HG02943 (cell line): Measurements from ENCODE around the gene MAN1A2.
"Not testable (repeated sequence)": the region's sequence is repeated elsewhere in the genome, so short reads cannot be mapped to it uniquely, and the experiment has no call there.

Experiments used
- ATAC-seq: cut with Tn5 transposase; IDR thresholded peaks from one replicate; pipeline ENCODE4 v1.9.1; 2021; ENCODE audit warnings: mild to moderate bottlenecking, low read depth, moderate library complexity; ENCODE audit not compliant: unreplicated experiment

MAN1A2 gene

DNA sequence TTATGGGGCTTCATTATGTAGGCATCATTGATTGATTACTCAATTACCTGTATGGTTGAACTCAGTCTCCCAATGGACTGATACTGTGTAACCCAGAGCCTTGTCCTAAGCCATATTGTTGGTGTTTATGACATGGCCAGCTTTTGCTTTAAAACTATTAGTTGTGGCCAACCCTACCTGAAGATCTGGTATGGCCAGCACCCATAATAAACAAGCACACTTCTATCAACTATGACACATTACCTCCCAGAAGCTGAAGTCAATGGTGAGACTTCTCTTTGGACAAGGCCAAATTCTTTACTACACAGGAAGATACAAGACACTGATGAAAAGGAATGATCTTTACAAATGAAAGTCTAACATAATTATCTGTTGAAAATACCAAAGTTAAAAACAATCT is 28.8 kb downstream of the MAN1A2 start:
- no peak for ATAC-seq

DNA sequence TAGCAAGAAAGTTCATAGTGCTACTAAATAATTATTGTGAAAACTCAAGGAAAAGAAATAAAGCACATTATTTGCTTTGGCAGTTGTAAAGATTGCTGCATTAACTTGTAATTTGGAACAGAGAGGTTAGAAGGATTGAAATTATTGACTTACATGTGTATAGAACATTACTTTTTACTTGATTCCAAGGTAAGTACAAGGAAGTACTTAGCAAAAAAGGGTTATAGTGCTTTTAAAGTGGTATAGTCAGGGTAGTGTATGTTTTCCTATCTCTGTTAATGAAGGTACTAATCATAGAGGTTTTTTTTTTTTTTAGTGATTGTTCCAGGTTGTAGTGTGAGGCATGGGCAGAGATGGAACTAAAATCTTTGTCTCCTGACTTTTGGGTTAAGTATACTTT is 29.4 kb downstream of the MAN1A2 start:
- no peak for ATAC-seq

DNA sequence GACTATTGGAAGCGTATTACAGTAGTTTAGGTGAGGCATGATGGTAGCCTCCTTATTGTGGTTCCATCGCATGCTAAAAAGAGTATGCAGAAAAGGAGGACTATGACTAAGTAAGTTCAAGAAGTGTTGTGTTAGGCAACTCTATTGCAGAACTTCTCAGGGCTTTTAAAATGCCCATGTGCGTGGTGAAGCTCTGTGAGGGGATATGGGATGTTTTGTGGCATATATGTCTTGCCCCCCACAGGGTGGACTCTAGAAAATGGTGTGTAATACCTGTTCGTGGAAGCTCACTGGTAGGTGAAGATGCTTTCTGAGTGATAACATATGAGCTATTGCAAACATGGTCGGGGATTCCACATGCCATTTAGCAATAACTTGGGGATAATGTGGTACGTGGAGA is 31.7 kb downstream of the MAN1A2 start:
- ATAC-seq = no peak

DNA sequence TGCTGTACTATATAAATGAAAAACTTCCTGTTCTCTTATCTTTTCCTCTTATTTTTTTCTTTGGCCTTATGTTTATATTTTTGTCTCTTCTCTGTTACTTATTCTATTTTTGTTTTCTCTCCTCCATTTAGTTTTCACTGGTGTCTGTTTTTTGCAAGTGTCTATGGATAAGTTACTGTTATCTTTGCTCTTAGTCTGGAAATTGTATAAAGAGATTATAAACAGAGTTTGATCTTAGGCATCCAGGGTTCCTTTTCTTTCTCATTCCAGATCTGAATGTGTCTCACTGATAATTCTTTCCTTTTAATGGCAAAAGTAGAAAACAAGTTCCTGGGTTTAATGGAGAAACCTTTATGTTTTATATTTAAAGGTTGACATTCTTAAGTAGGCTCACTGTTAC is 34.5 kb downstream of the MAN1A2 start:
- ATAC-seq = no peak

DNA sequence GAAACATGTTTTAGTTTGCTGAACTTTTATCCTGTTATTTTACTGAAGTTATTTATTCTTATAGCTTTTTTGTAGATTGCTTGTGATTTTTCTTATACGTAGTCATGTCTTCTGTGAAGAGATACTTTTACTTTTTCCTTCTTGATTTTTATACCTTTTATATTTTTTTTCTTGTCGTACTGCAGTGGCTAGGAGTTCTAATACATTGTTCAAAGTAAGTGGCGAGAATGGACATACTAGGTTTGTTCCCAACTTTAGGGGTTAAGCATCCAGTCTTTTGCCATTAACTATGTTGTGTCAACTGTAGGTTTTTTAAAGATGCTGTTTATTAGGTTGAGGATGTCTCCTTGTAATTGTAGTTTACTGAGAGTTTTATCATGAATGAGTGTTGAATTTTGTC is 36.3 kb downstream of the MAN1A2 start:
- no peak for ATAC-seq

DNA sequence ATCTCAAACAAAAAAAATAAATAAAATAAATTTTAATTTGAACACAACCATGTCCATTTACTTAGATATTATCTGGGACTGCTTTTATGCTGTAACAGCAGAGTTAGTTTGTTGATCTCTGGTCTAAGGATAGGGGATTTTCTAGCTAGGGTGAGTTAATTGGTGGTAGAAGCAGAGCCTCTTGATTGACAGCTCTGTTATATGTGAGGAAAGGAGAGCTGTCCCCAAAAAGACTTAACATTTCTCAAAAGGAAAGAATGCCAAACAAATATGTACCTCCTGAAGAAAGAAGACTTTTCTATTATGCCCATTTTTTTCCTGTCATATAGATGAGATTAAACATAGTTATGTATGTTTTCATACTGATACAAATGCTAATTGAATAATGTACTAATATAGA is 37.8 kb downstream of the MAN1A2 start:
- ATAC-seq = no peak

DNA sequence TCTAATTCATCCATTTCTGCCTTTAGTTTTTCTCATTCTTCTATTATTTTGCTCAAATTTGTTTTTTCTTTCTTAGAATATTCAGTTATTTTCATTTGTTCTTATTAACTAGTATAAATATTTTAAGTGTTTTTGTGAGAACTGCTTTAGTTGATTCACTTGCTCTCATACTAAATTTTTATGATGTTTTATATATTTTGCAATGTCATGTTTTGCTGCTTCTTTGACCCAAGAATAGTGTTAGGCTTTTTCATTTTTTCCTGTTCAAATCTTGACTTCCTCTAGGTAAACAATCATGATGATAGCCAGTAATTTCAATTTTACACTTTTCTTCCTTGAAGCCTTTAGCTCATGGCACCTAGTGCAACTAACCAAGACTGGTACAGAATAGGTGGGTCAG is 45.2 kb downstream of the MAN1A2 start:
- ATAC-seq = no peak

DNA sequence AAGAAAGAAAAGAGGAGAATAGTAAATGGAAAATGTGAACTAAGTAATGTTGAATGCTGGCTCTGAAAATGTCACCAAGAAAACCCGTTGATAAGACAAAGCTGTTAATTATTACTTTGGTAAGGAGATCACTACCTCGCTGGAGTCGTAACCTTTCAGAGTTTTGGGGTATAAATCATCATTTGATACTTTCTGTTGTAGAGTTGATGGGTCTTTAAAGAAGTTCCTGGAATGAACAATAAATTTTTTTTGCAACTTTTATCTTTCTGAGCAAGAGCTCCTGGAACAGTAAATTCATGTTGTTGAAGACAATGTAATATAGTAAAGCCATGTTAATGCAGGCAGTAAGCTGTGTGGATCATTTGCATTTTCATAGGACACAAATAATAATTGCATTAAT is 46.2 kb downstream of the MAN1A2 start:
- no peak for ATAC-seq

DNA sequence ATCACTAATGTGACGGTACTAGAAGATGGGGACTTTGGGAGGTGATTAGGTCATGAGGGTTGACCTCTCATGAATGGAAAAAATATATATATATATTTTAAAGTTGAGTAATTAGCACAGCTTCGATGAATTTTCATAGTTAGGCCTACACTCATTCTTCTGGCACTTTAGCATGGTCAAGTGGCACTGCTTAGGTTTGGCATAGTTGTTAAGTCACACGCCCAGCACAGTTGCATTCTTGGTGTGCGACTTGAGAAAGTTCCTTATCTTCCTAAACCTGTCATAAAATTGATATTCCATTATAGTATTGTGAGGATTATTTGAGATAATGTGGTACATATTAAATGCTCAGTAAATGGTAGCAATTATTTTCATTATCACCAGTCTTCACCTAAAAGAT is 47.7 kb downstream of the MAN1A2 start:
- ATAC-seq = no peak

DNA sequence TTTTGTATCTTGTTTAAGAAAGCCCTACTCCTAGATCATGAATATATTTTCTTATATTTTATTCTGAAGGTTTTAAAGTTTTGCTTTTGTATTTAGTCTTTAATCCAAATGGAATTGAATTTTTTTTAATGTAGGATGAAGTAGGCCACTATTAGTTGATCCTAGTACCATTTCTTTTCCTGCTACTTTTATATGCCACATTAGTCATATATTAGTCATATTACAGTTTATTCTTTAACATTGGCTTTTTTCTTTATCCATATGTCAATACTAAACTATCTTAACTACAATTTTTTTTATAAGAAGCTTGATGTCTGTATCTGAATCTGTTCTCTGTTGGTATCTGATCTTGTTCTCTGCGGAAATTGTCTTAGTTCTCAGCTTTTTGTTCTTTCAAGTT is 48.8 kb downstream of the MAN1A2 start:
- no peak for ATAC-seq

DNA sequence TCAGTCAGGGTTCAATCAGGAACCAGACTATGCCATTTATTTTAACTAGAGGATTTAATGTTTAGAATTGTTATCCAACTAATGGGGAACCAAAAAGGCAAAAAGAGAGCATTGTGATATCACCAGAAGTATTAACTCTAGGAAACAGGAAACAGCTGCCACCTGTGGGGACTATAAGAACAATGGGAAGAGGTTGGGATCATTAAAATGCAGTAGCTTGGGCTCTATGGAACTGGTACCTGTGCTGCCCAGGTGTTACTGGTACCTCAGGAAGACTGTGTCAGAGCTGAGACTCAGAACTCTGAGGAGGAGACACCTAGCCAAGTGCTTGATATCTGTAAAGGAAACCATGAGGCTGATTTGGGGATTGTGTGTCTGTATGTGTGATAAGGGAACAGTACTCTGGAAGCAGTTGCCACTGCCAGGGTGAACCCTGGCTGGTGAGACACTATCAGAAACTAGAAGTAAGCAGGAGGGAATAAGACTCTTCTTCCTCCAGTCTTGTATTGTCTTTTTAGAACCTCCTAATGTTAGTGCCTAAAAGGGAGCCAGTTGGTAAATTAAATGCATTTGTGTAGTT is 49.4 kb downstream of the MAN1A2 start:
- no peak for ATAC-seq

DNA sequence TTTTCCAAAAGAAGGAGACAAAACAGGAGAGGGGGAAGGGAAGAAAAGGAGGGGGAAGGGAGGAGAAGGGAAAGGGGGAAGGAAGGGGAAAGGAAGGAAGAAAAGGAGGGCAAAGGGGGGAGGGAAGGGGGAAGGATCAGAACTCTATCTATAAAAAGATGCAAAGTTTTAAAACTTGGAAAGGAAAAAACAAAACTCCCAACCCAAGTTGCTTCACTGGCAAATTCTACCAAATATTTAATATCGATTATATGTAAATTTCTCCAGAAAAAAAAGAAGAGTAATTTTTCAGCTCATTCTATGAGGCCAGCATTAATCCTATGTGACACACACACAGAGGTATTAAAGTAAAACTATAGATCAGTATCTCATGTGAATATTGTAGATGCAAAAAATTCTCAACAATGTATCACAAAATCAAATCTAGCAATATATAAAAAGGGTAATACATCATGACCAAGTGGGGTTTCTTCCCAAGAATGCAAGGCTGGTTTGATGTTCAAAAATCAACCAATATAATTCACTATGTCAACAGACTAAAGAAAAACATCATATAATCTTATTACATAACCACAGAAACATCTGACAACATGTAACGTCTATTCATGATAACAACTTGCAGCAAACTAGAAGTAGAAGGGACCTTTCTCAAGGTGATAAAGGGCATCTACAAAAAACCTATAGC is 57.9 kb downstream of the MAN1A2 start:
- ATAC-seq = no peak

DNA sequence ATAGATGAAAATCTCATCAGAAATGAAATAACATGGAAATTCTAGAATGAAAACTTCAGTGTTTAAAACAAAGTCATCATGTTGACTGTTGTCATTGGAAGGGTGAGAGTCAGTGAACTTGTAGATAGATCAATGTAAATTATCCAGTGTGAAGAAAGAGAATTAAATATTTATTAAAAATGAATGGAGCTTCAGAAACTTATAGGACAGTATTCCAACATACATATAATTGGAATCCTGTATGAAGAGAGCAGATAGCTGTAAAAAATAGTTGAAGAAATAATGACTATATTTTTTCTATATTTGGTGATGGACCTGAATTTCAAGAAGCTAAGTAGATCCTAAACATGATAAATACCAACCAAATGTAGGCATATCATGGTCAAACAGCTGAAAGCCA is 60.0 kb downstream of the MAN1A2 start:
- no peak for ATAC-seq

DNA sequence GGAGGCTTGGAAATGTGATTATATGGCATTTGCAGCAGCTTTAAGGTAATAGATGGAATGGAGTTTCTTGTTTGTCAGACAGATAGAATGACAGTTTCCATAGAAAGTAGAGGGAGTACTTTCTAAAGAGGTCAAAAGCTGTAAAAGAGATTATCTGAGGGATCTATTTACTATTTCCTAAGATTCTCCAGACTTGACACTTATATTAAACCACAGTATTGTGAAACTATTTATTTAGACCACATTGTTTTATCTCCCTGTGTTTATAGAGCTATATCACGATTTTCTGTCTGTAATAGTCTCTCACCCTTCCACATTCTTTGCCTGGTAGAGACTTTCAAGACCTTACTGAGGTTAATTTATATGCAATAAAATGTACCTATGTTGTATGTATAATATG is 66.7 kb downstream of the MAN1A2 start:
- ATAC-seq = no peak

DNA sequence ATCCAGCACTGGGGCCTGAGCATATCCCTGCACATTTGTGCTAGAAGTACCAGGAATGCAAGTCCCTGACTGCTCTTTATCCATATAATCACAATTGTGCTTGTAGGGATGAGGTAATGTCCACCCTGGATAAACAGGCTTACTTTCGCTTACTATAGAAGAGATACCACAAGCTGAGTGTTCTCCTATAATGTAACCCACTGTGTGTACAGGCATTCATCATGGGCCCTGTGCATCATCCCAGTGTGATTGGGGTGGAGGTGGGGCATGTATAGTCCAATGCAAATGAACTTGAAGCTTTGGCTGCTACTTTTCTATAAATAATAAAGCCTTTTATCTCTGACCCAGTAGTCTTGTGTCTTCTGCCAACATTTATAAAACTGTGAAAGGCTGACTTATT is 69.3 kb downstream of the MAN1A2 start:
- no peak for ATAC-seq

DNA sequence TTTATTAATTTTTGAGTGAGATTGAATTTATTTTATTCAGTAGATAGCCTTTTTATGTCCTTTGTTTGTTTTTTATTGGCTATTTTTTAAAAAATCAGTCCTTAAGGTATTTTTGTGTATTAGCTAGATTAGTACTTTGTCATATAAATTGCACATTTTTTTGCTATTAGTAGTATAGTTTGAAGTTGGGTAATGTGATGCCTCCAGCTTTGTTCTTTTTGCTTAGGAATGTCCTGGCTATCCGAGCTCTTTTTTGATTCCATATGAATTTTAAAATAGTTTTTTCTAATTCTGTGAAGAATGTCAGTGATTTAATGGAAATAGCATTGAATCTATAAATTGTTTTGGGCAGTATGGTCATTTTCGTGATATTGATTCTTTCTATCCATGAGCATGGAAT is 80.4 kb downstream of the MAN1A2 start:
- ATAC-seq = no peak

DNA sequence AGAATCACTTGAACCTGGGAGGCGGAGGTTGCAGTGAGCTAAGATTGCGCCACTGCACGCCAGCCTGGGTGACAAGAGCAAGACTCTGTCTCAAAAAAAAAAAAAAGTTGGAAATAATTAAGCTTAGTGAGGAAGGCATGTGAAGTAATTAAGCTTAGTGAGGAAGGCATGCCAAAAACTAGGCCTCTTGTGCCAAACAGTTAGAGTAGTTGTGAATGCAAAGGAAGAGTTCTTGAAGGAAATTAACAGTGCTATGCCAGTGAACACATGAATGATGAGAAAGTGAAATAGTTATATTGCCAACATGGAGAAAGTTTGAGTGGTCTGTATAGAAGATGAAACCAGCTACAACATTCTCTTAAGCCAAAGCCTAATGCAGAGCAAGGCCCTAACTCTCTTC is 85.0 kb downstream of the MAN1A2 start:
- no peak for ATAC-seq

DNA sequence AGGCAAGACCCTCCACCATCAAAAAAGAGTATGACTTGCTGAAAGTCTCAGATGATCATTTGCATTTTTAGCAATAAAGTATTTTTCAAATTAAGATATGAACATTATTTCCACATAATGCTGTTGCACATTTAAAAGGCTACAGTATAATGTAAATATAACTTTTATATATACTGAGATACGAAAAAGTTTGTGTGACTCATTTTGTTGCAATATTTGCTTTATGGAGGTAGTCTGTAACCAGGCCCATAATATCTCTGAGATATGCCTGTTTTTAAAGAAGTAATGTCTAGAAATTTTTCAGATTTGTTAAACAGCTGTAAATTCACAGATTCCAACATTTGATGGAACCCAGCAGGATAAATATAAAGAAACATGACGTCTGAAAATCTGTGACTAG is 86.7 kb downstream of the MAN1A2 start:
- ATAC-seq = no peak

DNA sequence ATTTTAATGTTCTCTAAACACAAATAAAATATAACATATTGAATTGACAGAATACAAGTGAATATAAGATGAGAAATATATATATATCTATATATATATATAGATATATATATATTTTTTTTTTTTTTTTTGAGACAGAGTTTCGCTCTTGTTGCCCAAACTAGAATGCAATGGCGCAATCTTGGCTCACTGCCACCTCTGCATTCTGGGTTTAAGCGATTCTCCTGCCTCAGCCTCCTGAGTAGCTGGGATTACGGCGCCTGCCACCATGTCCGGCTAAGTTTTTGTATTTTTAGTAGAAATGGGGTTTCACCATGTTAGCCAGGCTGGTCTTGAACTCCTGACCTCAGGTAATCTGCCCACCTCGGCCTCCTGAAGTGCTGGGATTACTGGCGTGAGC is 91.2 kb downstream of the MAN1A2 start:
- not testable (repeated sequence) for ATAC-seq

DNA sequence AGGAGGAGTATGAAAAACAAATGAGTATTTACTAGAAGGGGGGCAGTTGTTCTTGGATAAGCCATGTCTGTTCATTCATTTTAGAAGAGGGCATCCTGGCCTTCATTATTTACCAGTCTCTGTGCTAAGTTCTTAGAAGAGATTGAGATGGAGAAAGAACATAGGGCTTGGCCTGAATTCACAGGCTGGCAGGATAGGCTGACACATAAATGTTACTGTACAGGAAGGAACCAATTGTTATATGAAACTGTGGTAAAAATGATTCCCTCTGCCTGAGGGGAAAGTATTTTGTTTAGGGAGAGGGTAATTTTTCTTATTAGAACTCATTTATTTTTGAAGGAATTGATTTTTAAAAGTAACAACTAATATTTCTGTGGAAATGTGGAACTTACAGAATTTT is 99.5 kb downstream of the MAN1A2 start:
- no peak for ATAC-seq

DNA sequence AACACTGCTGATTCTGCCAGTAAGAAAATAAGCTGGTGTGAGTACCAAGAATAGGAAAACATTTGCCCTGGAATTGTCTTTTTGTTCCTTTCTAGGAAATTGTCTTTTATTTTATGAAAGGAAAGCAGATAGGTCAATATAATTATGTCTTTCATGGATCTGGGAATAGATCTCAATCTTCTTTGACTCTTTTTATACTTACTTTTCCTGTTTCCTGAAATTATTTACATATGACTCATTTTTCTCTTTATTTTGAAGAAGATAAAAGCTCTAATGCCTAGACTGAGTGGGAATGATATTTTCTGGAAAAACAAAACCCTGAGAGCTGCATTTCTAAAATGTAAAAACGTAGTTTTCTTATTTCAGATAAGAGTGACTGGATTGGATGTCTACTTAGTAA is 100.1 kb downstream of the MAN1A2 start:
- ATAC-seq = no peak

DNA sequence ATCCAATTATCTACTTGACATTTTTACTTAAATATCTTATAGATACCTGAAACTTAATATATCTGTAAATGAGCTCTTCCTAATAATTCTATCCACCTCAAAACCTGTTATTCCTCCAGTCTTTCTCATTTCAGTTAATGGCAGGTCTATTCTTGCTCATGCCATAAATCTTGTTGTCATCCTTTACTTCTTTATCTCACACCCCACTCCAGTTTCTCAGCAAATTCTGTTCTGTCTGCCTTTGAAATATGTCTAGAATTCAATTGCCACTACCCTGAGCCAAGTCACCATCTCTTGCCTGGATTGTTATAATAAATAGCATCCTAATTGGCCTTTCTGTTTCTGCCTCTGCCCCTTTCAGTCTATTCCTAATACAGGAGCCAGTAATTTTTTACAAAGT is 105.8 kb downstream of the MAN1A2 start:
- no peak for ATAC-seq

DNA sequence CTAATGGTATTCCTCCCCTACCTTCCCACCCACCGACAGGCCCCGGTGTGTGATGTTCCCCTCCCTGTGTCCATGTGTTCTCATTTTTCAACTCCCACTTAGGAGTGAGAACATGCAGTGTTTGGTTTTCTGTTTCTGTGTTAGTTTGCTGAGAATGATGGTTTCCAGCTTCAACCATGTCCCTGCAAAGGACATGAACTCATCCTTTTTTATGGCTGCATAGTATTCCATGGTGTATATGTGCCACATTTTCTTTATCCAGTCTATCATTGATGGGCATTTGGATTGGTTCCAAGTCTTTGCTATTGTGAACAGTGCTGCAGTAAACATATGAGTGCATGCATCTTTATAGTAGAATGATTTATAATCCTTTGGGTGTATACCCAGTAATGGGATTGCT is 108.2 kb downstream of the MAN1A2 start:
- not testable (repeated sequence) for ATAC-seq
